Endothelial cell of umbilical vein (primary cell): ENCODE measurements around the gene CCBE1. TPM values are rescaled to one million over a fixed set of nuclear protein-coding genes. Genes with fewer than 3 reads are reported as not detected.

Source experiments
- BruUV-seq: library from RNA; stranded (reverse); fragments of 400-500 nt; replicated peaks from 2 replicates; lab custom pipeline; 2021; lab: Mats Ljungman, UMichigan
- CTCF ChIA-PET: fragments of 300-600, 350-600 bp; sonication (Branson Sonifier 250); formaldehyde crosslinking; loops from one replicate; lab custom pipeline; 2021; ENCODE audit warnings: antibody characterized with exemption, inconsistent platforms; lab: Charles Lee
- POLR2A ChIA-PET: fragments of 300-600, 350-600 bp; sonication (Branson Sonifier 250); formaldehyde crosslinking; loops from one replicate; lab custom pipeline; 2021; ENCODE audit warnings: antibody characterized with exemption, inconsistent platforms; lab: Charles Lee
- DNase-seq: peaks from one replicate; pipeline ENCODE4 v3.0.0-alpha.2; 2011; ENCODE audit warnings: low read depth, low spot score
- FAIRE-seq: peaks from 2 replicates; lab custom pipeline; 2011; peaks lifted over from hg19 to GRCh38; lab: Jason Lieb, UNC
- H2AFZ ChIP-seq: 2 replicates; pipeline ENCODE4 v1.6.0; 2012; ENCODE audit warnings: low read depth, low read length, control low read depth, inconsistent platforms
- H3K27ac ChIP-seq: 2 replicates; pipeline ENCODE4 v1.5.1; 2011; ENCODE audit warnings: low read depth, mild to moderate bottlenecking, control low read depth, low read length, moderate library complexity; ENCODE audit not compliant: insufficient read depth
- H3K27me3 ChIP-seq, 2 experiments: 2 replicates each; pipeline versions ENCODE4 v1.6.0 to v1.6.1; 2011; ENCODE audit warnings: low read length in 2 of 2, mixed read lengths in 1 of 2; ENCODE audit not compliant: control insufficient read depth in 2 of 2, insufficient read depth in 2 of 2
- H3K36me3 ChIP-seq, 2 experiments: 2 replicates in 1 of 2; 3 replicates in 1 of 2; pipeline ENCODE4 v1.5.1; 2011; ENCODE audit warnings: low read length in 2 of 2, mild to moderate bottlenecking in 1 of 2, moderate library complexity in 1 of 2; ENCODE audit not compliant: control insufficient read depth in 2 of 2, insufficient read depth in 2 of 2; ENCODE audit errors: extremely low read depth in 1 of 2
- H3K4me1 ChIP-seq: 3 replicates; pipeline ENCODE4 v1.5.1; 2011; ENCODE audit warnings: mild to moderate bottlenecking, low read length; ENCODE audit not compliant: control insufficient read depth, insufficient read depth; ENCODE audit errors: extremely low read depth
- H3K4me2 ChIP-seq: 2 replicates; pipeline ENCODE4 v1.6.1; 2011; ENCODE audit warnings: low read length, control low read depth, mixed read lengths; ENCODE audit not compliant: insufficient read depth
- H3K4me3 ChIP-seq, 3 experiments: fragments of 200-600 bp in 1 of 3; sonication (generic), shearing (Covaris generic) in 1 of 3; replicated peaks in 1 of 3; 2 replicates each; pipeline ENCODE4 v1.5.1; 2011 to 2016; ENCODE audit warnings: control low read depth in 3 of 3, low read length in 3 of 3, mild to moderate bottlenecking in 2 of 3, inconsistent platforms in 1 of 3, low read depth in 1 of 3, moderate library complexity in 1 of 3; ENCODE audit not compliant: insufficient read depth in 1 of 3
- H3K79me2 ChIP-seq: 2 replicates; pipeline ENCODE4 v1.6.0; 2012; ENCODE audit warnings: low read length, inconsistent platforms; ENCODE audit not compliant: control insufficient read depth, insufficient read depth
- H3K9ac ChIP-seq: replicated peaks from 2 replicates; pipeline ENCODE3; 2011; ENCODE audit warnings: low read length, control low read depth; ENCODE audit not compliant: insufficient read depth; ENCODE audit errors: extremely low read depth
- H3K9me1 ChIP-seq: replicated peaks from 3 replicates; pipeline ENCODE4 v1.6.0; 2011; ENCODE audit warnings: mild to moderate bottlenecking, low read length; ENCODE audit not compliant: control insufficient read depth, insufficient read depth; ENCODE audit errors: extremely low read depth
- H3K9me3 ChIP-seq: replicated peaks from 2 replicates; pipeline ENCODE4 v1.5.1; 2012; ENCODE audit warnings: low read length, inconsistent platforms; ENCODE audit not compliant: control insufficient read depth, insufficient read depth
- H4K20me1 ChIP-seq: replicated peaks from 2 replicates; pipeline ENCODE3; 2011; ENCODE audit warnings: mild to moderate bottlenecking, low read length; ENCODE audit not compliant: control insufficient read depth, insufficient read depth; ENCODE audit errors: extremely low read depth
- EZH2 ChIP-seq: IDR thresholded peaks from 2 replicates; pipeline ENCODE4 v1.6.1; 2012; ENCODE audit warnings: borderline replicate concordance, low read depth, mild to moderate bottlenecking, moderate library complexity, low read length, inconsistent platforms; ENCODE audit not compliant: severe bottlenecking
- FOS ChIP-seq: IDR thresholded peaks from 2 replicates; pipeline ENCODE4 v1.6.1; 2011; ENCODE audit warnings: mild to moderate bottlenecking, low read length, moderate library complexity, borderline replicate concordance; ENCODE audit not compliant: insufficient read depth
- GATA2 ChIP-seq: IDR thresholded peaks from 2 replicates; pipeline ENCODE4 v1.7.0; 2011; ENCODE audit warnings: low read depth, mild to moderate bottlenecking, moderate library complexity, mixed read lengths, low read length; ENCODE audit not compliant: insufficient read length, insufficient read depth
- JUN ChIP-seq: IDR thresholded peaks from 2 replicates; pipeline ENCODE4 v1.6.1; 2011; ENCODE audit warnings: borderline replicate concordance, low read depth; ENCODE audit not compliant: insufficient read length, insufficient read depth
- MAX ChIP-seq: IDR thresholded peaks from 2 replicates; pipeline ENCODE4 v1.6.1; 2011; ENCODE audit not compliant: insufficient read depth, insufficient read length
- MYC ChIP-seq: IDR thresholded peaks from one replicate; pipeline ENCODE4 v1.6.1; 2011; ENCODE audit warnings: mild to moderate bottlenecking, low read depth, low read length
- POLR2A ChIP-seq: IDR thresholded peaks from 2 replicates; pipeline ENCODE4 v1.6.1; 2012; ENCODE audit warnings: low read depth, mild to moderate bottlenecking, control low read depth, low read length
- POLR2AphosphoS5 ChIP-seq: IDR thresholded peaks from 2 replicates; pipeline ENCODE4 v1.6.1; 2012; ENCODE audit warnings: low read depth, mild to moderate bottlenecking, control low read depth, low read length, moderate library complexity; ENCODE audit not compliant: insufficient read depth
- dilution Hi-C: fragments of 300-500 bp; cut with MboI; formaldehyde crosslinking; loops from one replicate; pipeline ENCODE4 v1.15.0; 2019; ENCODE audit warnings: low sequenced_read_pairs; ENCODE audit not compliant: extremely low pct_ligation_motif_present
- intact Hi-C: fragments of 100-400 bp; cut with micrococcal nuclease; formaldehyde crosslinking; loops from one replicate; pipeline ENCODE4 v1.10.0; 2022
- polyA plus RNA-seq, 4 experiments: library from polyadenylated mRNA; depleted of rRNA in 3 of 4; stranded (reverse) in 3 of 4; unstranded in 1 of 4; fragments of >200 nt; gene quantifications; 2 replicates each; pipeline versions ENCODE4 v1.2.1 to v1.2.3, GENCODE V29; 2011 to 2012; ENCODE audit warnings: missing spikeins in 1 of 4
- total RNA-seq: library from RNA; stranded (reverse); gene quantifications from 2 replicates; pipeline ENCODE4 v1.2.3, GENCODE V29; 2021
- TF ChIP-seq, protein P1 (sequence below), 2 donors: IDR thresholded peaks; 1 replicate in 1 of 2; 2 replicates in 1 of 2; pipeline ENCODE4 v1.5.1; 2011; ENCODE audit warnings: low read length in 2 of 2, mild to moderate bottlenecking in 2 of 2, moderate library complexity in 2 of 2, control low read depth in 1 of 2, inconsistent platforms in 1 of 2, low read depth in 1 of 2; ENCODE audit not compliant: insufficient read depth in 1 of 2; ENCODE audit errors: extremely low read depth in 1 of 2

Gene CCBE1
- total and polyA plus RNA-seq, 2 donors (not counting 3 experiments of a cell fraction or from before 2014, with no cell fraction given): 0.04 TPM; not detected in 1

DNA sequence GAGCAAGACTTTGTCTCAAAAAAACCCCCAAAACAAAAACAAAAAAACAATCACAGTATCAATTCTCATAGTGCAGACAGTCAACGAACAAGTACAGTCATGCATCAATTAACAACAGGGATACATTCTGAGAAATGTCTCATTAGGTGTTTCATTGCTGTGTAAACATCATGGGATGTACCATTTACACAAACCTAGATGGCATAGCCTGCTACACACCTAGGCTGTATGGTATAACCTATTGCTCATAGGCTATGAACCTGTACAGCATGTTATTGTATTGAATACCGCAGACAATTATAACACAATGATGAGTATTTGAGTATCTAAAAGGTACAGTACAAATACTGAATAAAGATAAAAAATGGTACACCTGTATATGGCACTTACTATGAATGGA lies 270.4 kb downstream of the CCBE1 start:
- Histone ChIP-seq H2AFZ (no peak overlapping the region), H3K9ac (no peak overlapping the region), H3K9me1 (no peaks in the 10 kb centered on the region), H3K4me2 (no peak overlapping the region), H3K27ac (no peak overlapping the region), H3K27me3 (no peaks in the 10 kb centered on the region), H3K9me3 (no peaks in the 10 kb centered on the region), H3K79me2 (no peaks in the 10 kb centered on the region), H3K4me3 (no peak overlapping the region), H4K20me1 (no peaks in the 10 kb centered on the region), H3K36me3 (no peaks in the 10 kb centered on the region), H3K4me1 (no peaks in the 10 kb centered on the region)
- no TSS peak for BruUV-seq
- intact Hi-C loops: no loop called here
- CTCF ChIA-PET: no interaction called here
- POLR2A ChIA-PET: no interaction called here
- TF ChIP-seq MYC (no peak), MAX (no peak), POLR2A (no peak), EZH2 (no peak), GATA2 (no peak), JUN (no peak), FOS (no peak), POLR2AphosphoS5 (no peak)
- TF ChIP-seq, protein P1, sequence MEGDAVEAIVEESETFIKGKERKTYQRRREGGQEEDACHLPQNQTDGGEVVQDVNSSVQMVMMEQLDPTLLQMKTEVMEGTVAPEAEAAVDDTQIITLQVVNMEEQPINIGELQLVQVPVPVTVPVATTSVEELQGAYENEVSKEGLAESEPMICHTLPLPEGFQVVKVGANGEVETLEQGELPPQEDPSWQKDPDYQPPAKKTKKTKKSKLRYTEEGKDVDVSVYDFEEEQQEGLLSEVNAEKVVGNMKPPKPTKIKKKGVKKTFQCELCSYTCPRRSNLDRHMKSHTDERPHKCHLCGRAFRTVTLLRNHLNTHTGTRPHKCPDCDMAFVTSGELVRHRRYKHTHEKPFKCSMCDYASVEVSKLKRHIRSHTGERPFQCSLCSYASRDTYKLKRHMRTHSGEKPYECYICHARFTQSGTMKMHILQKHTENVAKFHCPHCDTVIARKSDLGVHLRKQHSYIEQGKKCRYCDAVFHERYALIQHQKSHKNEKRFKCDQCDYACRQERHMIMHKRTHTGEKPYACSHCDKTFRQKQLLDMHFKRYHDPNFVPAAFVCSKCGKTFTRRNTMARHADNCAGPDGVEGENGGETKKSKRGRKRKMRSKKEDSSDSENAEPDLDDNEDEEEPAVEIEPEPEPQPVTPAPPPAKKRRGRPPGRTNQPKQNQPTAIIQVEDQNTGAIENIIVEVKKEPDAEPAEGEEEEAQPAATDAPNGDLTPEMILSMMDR (IDR thresholded peaks at IDR 0.05; ENCODE audit: extremely low read depth in 1 of 2, insufficient read depth in 1 of 2, low read depth in 1 of 2, low read length in 2 of 2): no peak
- DNase-seq: no peak
- dilution Hi-C loops: no loop called here
- FAIRE-seq: no peak
